DMS79 (cell line): Measurements from ENCODE around the gene GLA.
A peak's percentile ranks its signal among the peaks of the same experiment; 100 is the strongest.

Source experiments
- DNase-seq: peaks from one replicate; lab custom pipeline; 2025; lab: John Stamatoyannopoulos, UW

GLA gene

GRCh38 chrX:101397779-101398178 is 9.9 kb downstream of the GLA start:
- DNase-seq, result no peak

- no peak for DNase-seq
Measured at GRCh38 chrX:101395789-101396188, 11.9 kb downstream of the GLA start.

GRCh38 chrX:101394372-101394771 is 13.4 kb downstream of the GLA start:
- DNase-seq, result no peak

GRCh38 chrX:101393530-101394305 is 14.0 kb downstream of the GLA start:
- no peak for DNase-seq

- DNase-seq, result no peak
Measured at GRCh38 chrX:101391831-101392230, 15.9 kb downstream of the GLA start.

GRCh38 chrX:101390664-101391525 is 16.8 kb downstream of the GLA start, which contains the start of gene RPL36A:
Gene RPL36A (plus strand): TSS chrX:101391011. CDS start chrX:101391044, 33 bp downstream.
- DNase-seq, result peak; percentile 83

GRCh38 chrX:101388604-101389003 is 19.1 kb downstream of the GLA start:
- no peak for DNase-seq

GRCh38 chrX:101386542-101386885 is 21.2 kb downstream of the GLA start:
- DNase-seq, result no peak

GRCh38 chrX:101385795-101386541 is 21.8 kb downstream of the GLA start, which contains the start of gene BTK:
Gene BTK (minus strand): TSS chrX:101386191. CDS start chrX:101375284, 10,907 bp downstream.
- DNase-seq, result no peak

GRCh38 chrX:101385026-101385684 is 22.6 kb downstream of the GLA start:
- DNase-seq, result no peak

GRCh38 chrX:101383679-101384205 is 24.0 kb downstream of the GLA start:
- DNase-seq, result peak; percentile 7

- DNase-seq, result no peak
Measured at GRCh38 chrX:101377547-101377946, 30.2 kb downstream of the GLA start.

- no peak for DNase-seq
Measured at GRCh38 chrX:101370888-101371504, 36.7 kb downstream of the GLA start.

GRCh38 chrX:101369687-101370086 is 38.0 kb downstream of the GLA start:
- no peak for DNase-seq

- DNase-seq, result no peak
Measured at GRCh38 chrX:101368800-101369199, 38.9 kb downstream of the GLA start.

GRCh38 chrX:101365301-101365795 is 42.4 kb downstream of the GLA start:
- no peak for DNase-seq

- DNase-seq, result no peak
Measured at GRCh38 chrX:101362757-101363156, 45.0 kb downstream of the GLA start.

- DNase-seq, result no peak
Measured at GRCh38 chrX:101362116-101362515, 45.6 kb downstream of the GLA start.

GRCh38 chrX:101360390-101360789 is 47.3 kb downstream of the GLA start:
- DNase-seq, result no peak

GRCh38 chrX:101359966-101360365 is 47.8 kb downstream of the GLA start:
- DNase-seq, result no peak
